ENCODE data around the gene LRRIQ4. TPM values are rescaled to one million over a fixed set of nuclear protein-coding genes. Genes with fewer than 3 reads are reported as not detected.
A peak's percentile ranks its signal among the peaks of the same experiment; 100 is the strongest.

LRRIQ4 gene
- total and polyA plus RNA-seq, 2 donors (not counting 1 experiment from before 2014, with no cell fraction given) = under 0.01 TPM; not detected in 1

- Histone ChIP-seq H3K4me3 (replicated peaks in 1 of 4; ENCODE audit: control extremely low read depth in 1 of 4, insufficient read depth in 1 of 4, low read depth in 3 of 4, low read length in 4 of 4) (peak within 1 kb of the TSS; percentile 55 to 81 (median 80)), H3K4me2 (ENCODE audit: extremely low read depth, insufficient read depth, low read length) (peak within 1 kb of the TSS; percentile 72), H3K36me3 (ENCODE audit: control insufficient read depth, insufficient read depth, low read length) (no peaks in the 10 kb centered on the region), H3K27ac (ENCODE audit: insufficient read depth, low read length) (peak within 1 kb of the TSS; percentile 66), H3K27me3 (ENCODE audit: control insufficient read depth, insufficient read depth, low read length) (no peaks in the 10 kb centered on the region), H3K9ac (ENCODE audit: insufficient read depth, low read length) (peak within 1 kb of the TSS; percentile 79), H3K79me2 (ENCODE audit: control insufficient read depth, insufficient read depth, low read length) (no peaks in the 10 kb centered on the region), H4K20me1 (ENCODE audit: control insufficient read depth, extremely low read depth, insufficient read depth, low read length) (no peaks in the 10 kb centered on the region), H2AFZ (ENCODE audit: low read length) (peak within 1 kb of the TSS; percentile 75), H3K9me3 (ENCODE audit: control insufficient read depth, insufficient read depth, low read depth, low read length) (no peaks in the 10 kb centered on the region), H3K4me1 (ENCODE audit: control insufficient read depth, extremely low read depth, insufficient read depth, low read length) (no peaks in the 10 kb centered on the region)
- peak; percentile 89 to 95 for DNase-seq (ENCODE audit: low read depth in 2 of 2)
- TF ChIP-seq EZH2 (IDR thresholded peaks at IDR 0.05; ENCODE audit: low read length, missing control alignments) (no peak), CTCF (conservative IDR thresholded peaks at IDR 0.05 in 1 of 2, IDR thresholded peaks at IDR 0.05 in 1 of 2; ENCODE audit: low read depth in 1 of 2, low read length in 2 of 2) (no peak)
These were observed 47.6 kb upstream of the LRRIQ4 start, which contains the start of gene TERC for GRCh38 chr3:169764882-169765612. Gene TERC (minus strand): TSS chr3:169765060.

- H3K4me1 ChIP-seq (ENCODE audit: control insufficient read depth, extremely low read depth, insufficient read depth, low read length) = peaks cover 5% of the 10 kb centered on the region
- peaks cover 11% of the 10 kb centered on the region for H3K79me2 ChIP-seq (ENCODE audit: control insufficient read depth, insufficient read depth, low read length)
- peak; percentile 61 to 81 for DNase-seq (ENCODE audit: low read depth in 2 of 2)
- peak within 1 kb of the TSS; percentile 58 to 98 (median 74) for H3K4me3 ChIP-seq (replicated peaks in 1 of 4; ENCODE audit: control extremely low read depth in 1 of 4, insufficient read depth in 1 of 4, low read depth in 3 of 4, low read length in 4 of 4)
- no peaks in the 10 kb centered on the region for H3K36me3 ChIP-seq (ENCODE audit: control insufficient read depth, insufficient read depth, low read length)
- peak within 1 kb of the TSS; percentile 67 for H3K4me2 ChIP-seq (ENCODE audit: extremely low read depth, insufficient read depth, low read length)
- peak within 1 kb of the TSS; percentile 73 for H3K9ac ChIP-seq (ENCODE audit: insufficient read depth, low read length)
- H4K20me1 ChIP-seq (ENCODE audit: control insufficient read depth, extremely low read depth, insufficient read depth, low read length) = no peaks in the 10 kb centered on the region
- H3K27me3 ChIP-seq (ENCODE audit: control insufficient read depth, insufficient read depth, low read length) = no peaks in the 10 kb centered on the region
- H3K27ac ChIP-seq (ENCODE audit: insufficient read depth, low read length) = peak within 1 kb of the TSS; percentile 56
- H2AFZ ChIP-seq (ENCODE audit: low read length) = peak within 1 kb of the TSS; percentile 90
- no peaks in the 10 kb centered on the region for H3K9me3 ChIP-seq (ENCODE audit: control insufficient read depth, insufficient read depth, low read depth, low read length)
- TF ChIP-seq CTCF (conservative IDR thresholded peaks at IDR 0.05 in 1 of 2, IDR thresholded peaks at IDR 0.05 in 1 of 2; ENCODE audit: low read depth in 1 of 2, low read length in 2 of 2) (no peak), EZH2 (IDR thresholded peaks at IDR 0.05; ENCODE audit: low read length, missing control alignments) (no peak)
These were observed 43.1 kb upstream of the LRRIQ4 start, which contains the start of gene ACTRT3 for GRCh38 chr3:169769287-169770181. Gene ACTRT3 (minus strand): TSS chr3:169769561. CDS start chr3:169769520, 41 bp downstream.

All from fibroblast of lung (primary cell).